NCI-H1092 (cell line): ENCODE measurements around the gene IDI1.
A peak's percentile ranks its signal among the peaks of the same experiment; 100 is the strongest.
"Not testable (repeated sequence)": the region's sequence is repeated elsewhere in the genome, so short reads cannot be mapped to it uniquely, and the experiment has no call there.

Source experiments
- DNase-seq: peaks from one replicate; lab custom pipeline; 2025; lab: John Stamatoyannopoulos, UW

IDI1 gene

GRCh38 chr10:1063232-1063865, 14.4 kb upstream of the IDI1 start:
- DNase-seq = no peak

GRCh38 chr10:1061930-1062774, 13.2 kb upstream of the IDI1 start:
- DNase-seq = no peak

- DNase-seq = no peak
Observed at GRCh38 chr10:1059902-1060301, 11.0 kb upstream of the IDI1 start.

- DNase-seq = no peak
Observed at GRCh38 chr10:1058017-1058416, 9.1 kb upstream of the IDI1 start.

- no peak for DNase-seq
Observed at GRCh38 chr10:1057106-1057657, 8.3 kb upstream of the IDI1 start.

- DNase-seq = peak; percentile 37
Observed at GRCh38 chr10:1056326-1057105, 7.6 kb upstream of the IDI1 start, which contains the start of gene WDR37. Gene WDR37 (plus strand): TSS chr10:1056385. CDS start chr10:1072156, 15,771 bp downstream.

- DNase-seq = no peak
Observed at GRCh38 chr10:1054684-1055083, 5.8 kb upstream of the IDI1 start.

- DNase-seq = no peak
Observed at GRCh38 chr10:1050554-1050953, 1.6 kb upstream of the IDI1 start.

GRCh38 chr10:1050145-1050544, 1.2 kb upstream of the IDI1 start:
- DNase-seq = no peak

- DNase-seq = no peak
Observed at GRCh38 chr10:1049425-1049958, 573 bp upstream of the IDI1 start.

- no peak for DNase-seq
Observed at GRCh38 chr10:1048349-1048731, 579 bp downstream of the IDI1 start.

GRCh38 chr10:1047937-1048336, 982 bp downstream of the IDI1 start:
- DNase-seq = no peak

GRCh38 chr10:1045415-1045814, 3.5 kb downstream of the IDI1 start:
- DNase-seq = no peak

GRCh38 chr10:1044964-1045363, 4.0 kb downstream of the IDI1 start:
- DNase-seq = no peak

GRCh38 chr10:1044146-1044545, 4.8 kb downstream of the IDI1 start:
- no peak for DNase-seq

- DNase-seq = no peak
Observed at GRCh38 chr10:1043532-1043995, 5.4 kb downstream of the IDI1 start.

- DNase-seq = no peak
Observed at GRCh38 chr10:1041514-1041913, 7.4 kb downstream of the IDI1 start.

GRCh38 chr10:1040133-1040532, 8.8 kb downstream of the IDI1 start:
- no peak for DNase-seq

- DNase-seq = not testable (repeated sequence)
Observed at GRCh38 chr10:1038769-1039168, 10.2 kb downstream of the IDI1 start.

GRCh38 chr10:1037098-1037497, 11.8 kb downstream of the IDI1 start:
- DNase-seq = no peak

- no peak for DNase-seq
Observed at GRCh38 chr10:1036341-1036791, 12.6 kb downstream of the IDI1 start.

- DNase-seq = no peak
Observed at GRCh38 chr10:1035201-1035600, 13.7 kb downstream of the IDI1 start.
